HG02870 (cell line): ENCODE results near the gene HEXD.

Experiments used
- ATAC-seq: cut with Tn5 transposase; IDR thresholded peaks from one replicate; pipeline ENCODE4 v1.9.1; 2021; ENCODE audit warnings: mild to moderate bottlenecking, moderate library complexity; ENCODE audit not compliant: unreplicated experiment

HEXD gene

GRCh38 chr17:82486231-82487094 lies 68.3 kb downstream of the HEXD start:
- no peak for ATAC-seq

GRCh38 chr17:82487910-82488309 lies 69.8 kb downstream of the HEXD start:
- no peak for ATAC-seq

GRCh38 chr17:82489117-82489516 lies 71.0 kb downstream of the HEXD start:
- no peak for ATAC-seq

- no peak for ATAC-seq
Observed at GRCh38 chr17:82489851-82490511, 71.8 kb downstream of the HEXD start.

- no peak for ATAC-seq
Observed at GRCh38 chr17:82490512-82491195, 72.5 kb downstream of the HEXD start.

GRCh38 chr17:82491196-82491530 lies 73.0 kb downstream of the HEXD start:
- ATAC-seq, result no peak

- ATAC-seq, result no peak
Observed at GRCh38 chr17:82491533-82491932, 73.4 kb downstream of the HEXD start.
